Right atrium auricular region (tissue), 2 donors: ENCODE data around the gene WDFY3. TPM values are rescaled to one million over a fixed set of nuclear protein-coding genes. Genes with fewer than 3 reads are reported as not detected.

ENCODE experiments used
- DNase-seq: peaks from one replicate; pipeline ENCODE4 v3.0.0-alpha.2; 2019; ENCODE audit warnings: low spot score
- H3K27ac ChIP-seq, 2 donors: fragments of 200-600 bp; sonication (generic); 1 replicate in 1 of 2; 2 replicates in 1 of 2; pipeline ENCODE4 v1.5.1; 2016 to 2019
- H3K27me3 ChIP-seq, 2 donors: fragments of 200-600 bp; sonication (generic); one replicate each; pipeline versions ENCODE4 v1.5.1 to v1.6.0; 2017 to 2019
- H3K36me3 ChIP-seq: fragments of 200-600 bp; sonication (generic); one replicate; pipeline ENCODE4 v1.5.1; 2016
- H3K4me1 ChIP-seq, 2 donors: fragments of 200-600 bp; sonication (generic); one replicate each; pipeline versions ENCODE4 v1.5.1 to v1.6.0; 2017 to 2019
- H3K4me3 ChIP-seq, 2 donors: fragments of 200-600 bp; sonication (generic); 1 replicate in 1 of 2; 2 replicates in 1 of 2; pipeline ENCODE4 v1.5.1; 2017 to 2019; ENCODE audit warnings: mild to moderate bottlenecking in 1 of 2, moderate library complexity in 1 of 2
- H3K9me3 ChIP-seq, 2 donors: fragments of 200-600 bp; sonication (generic); one replicate each; pipeline ENCODE4 v1.5.1; 2019
- total RNA-seq, 2 donors: library from RNA; depleted of rRNA; stranded (reverse); fragments of >200 nt; gene quantifications; one replicate each; pipeline ENCODE4 v1.1.0, GENCODE V29; 2016
- TF ChIP-seq, protein P1 (sequence below), 2 donors: fragments of 200-600 bp; sonication (generic); IDR thresholded peaks; one replicate each; pipeline ENCODE4 v1.5.1; 2019; ENCODE audit warnings: antibody characterized with exemption in 2 of 2

WDFY3 gene
- total RNA-seq, 2 donors from 2014 or later, result 27.6 to 40.0 TPM

DNA sequence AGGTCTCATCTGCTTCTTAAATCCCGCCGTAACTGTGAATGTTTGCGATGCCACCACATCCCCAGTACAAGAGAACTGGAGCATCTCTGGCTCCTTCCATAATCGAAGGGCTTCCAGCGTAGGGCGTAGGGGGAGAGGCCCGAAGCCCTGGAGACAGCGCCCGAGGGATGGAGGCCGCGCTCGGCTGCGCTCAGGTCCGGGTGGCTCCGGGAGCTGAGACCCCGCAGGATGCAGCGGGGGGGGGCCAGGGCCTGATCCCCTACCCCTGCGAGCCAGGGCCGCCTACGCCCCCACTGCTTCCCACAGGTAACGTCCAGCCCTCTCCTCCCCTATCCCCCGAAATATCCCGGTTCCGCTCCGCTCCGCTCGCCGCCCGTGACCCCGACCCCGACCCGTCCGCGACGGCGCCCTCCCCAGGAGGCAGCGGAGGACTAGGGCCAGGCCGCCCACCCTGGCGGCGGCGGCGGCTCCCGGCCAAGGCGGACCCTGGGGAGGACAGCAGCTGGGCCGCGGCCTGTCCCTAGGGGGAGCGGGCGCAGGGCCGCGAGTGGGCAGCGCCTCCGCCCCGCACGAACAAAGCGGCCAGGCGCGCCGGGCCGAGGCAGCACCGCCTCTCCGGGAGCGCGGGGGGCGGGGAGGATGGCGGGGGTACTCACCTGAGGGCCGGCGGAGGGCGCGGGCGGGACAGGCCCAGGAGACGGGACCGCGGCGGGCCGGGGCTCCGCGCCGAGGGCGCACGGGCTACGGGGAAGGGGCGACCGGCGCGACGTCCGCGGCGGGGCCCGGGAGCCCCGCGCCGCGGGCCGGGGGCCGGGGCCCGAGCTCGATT is 723 bp downstream of the WDFY3 start:
- peak overlapping the region; percentile 93 to 94 for H3K27ac ChIP-seq
- no peaks in the 10 kb centered on the region for H3K27me3 ChIP-seq
- no peaks in the 10 kb centered on the region for H3K9me3 ChIP-seq
- H3K4me3 ChIP-seq, result peak overlapping the region; percentile 88 to 90
- no peaks in the 10 kb centered on the region for H3K36me3 ChIP-seq
- H3K4me1 ChIP-seq, result peaks cover 0 to 18% of the 10 kb centered on the region in 2 donors
- TF ChIP-seq, protein P1, sequence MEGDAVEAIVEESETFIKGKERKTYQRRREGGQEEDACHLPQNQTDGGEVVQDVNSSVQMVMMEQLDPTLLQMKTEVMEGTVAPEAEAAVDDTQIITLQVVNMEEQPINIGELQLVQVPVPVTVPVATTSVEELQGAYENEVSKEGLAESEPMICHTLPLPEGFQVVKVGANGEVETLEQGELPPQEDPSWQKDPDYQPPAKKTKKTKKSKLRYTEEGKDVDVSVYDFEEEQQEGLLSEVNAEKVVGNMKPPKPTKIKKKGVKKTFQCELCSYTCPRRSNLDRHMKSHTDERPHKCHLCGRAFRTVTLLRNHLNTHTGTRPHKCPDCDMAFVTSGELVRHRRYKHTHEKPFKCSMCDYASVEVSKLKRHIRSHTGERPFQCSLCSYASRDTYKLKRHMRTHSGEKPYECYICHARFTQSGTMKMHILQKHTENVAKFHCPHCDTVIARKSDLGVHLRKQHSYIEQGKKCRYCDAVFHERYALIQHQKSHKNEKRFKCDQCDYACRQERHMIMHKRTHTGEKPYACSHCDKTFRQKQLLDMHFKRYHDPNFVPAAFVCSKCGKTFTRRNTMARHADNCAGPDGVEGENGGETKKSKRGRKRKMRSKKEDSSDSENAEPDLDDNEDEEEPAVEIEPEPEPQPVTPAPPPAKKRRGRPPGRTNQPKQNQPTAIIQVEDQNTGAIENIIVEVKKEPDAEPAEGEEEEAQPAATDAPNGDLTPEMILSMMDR (IDR thresholded peaks at IDR 0.05), result peak in 1 of 2 donors; percentile 39
- DNase-seq, result no peak

DNA sequence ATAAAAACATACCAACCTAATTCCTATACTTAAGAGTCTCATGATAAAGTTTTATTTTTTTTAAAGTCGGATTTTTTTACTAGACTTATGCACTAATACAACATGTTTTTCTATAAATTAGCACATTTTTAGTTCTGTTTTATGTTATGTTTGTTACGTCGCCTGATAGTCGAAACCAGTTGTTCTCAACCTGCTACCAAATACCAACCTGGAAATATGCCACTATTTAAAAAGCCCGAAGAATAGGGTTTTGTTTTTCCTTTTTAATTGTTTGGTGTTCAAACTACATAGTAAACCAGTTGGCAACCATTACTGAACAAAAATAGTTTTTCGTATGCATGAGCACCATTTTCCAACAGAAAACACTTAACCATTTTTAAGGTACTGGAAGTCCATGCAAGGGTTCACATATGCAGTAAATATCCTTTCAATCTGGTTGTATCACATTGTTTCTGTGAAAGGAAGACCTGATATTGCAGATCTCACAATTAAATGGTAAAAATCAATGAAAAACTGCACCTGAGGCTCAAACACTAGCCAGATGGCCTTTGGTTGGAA is 1.4 kb downstream of the WDFY3 start:
- no peaks in the 10 kb centered on the region for H3K36me3 ChIP-seq
- peak overlapping the region; percentile 93 to 94 for H3K27ac ChIP-seq
- DNase-seq, result no peak
- TF ChIP-seq, protein P1 (IDR thresholded peaks at IDR 0.05), result no peak
- peak overlapping the region; percentile 88 to 90 for H3K4me3 ChIP-seq
- H3K9me3 ChIP-seq, result no peaks in the 10 kb centered on the region
- peaks cover 0 to 18% of the 10 kb centered on the region in 2 donors for H3K4me1 ChIP-seq
- H3K27me3 ChIP-seq, result no peaks in the 10 kb centered on the region

DNA sequence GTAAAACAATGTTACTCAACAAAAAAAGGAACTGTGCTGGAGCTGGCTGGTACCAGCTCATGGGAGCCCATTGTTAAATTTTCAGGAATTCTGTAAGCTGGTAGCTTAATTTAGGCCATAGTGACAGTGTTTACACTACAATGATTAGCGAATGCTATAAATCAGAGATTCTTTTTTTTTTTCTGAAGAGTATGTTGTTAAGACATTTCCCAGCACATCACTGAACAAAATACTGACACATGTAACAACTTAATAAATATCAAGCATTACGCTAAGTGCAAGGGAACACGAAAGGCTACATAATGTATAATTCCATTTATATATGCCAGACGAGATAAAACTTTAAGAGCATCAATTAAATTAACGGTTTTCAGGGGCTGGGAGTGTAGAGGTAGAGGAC is 4.4 kb downstream of the WDFY3 start:
- TF ChIP-seq, protein P1 (IDR thresholded peaks at IDR 0.05), result no peak
- no peaks in the 10 kb centered on the region for H3K36me3 ChIP-seq
- no peak overlapping the region for H3K27ac ChIP-seq
- no peak for DNase-seq
- no peaks in the 10 kb centered on the region for H3K9me3 ChIP-seq
- H3K4me3 ChIP-seq, result no peak overlapping the region
- no peaks in the 10 kb centered on the region for H3K27me3 ChIP-seq
- peaks cover 0 to 29% of the 10 kb centered on the region in 2 donors for H3K4me1 ChIP-seq

DNA sequence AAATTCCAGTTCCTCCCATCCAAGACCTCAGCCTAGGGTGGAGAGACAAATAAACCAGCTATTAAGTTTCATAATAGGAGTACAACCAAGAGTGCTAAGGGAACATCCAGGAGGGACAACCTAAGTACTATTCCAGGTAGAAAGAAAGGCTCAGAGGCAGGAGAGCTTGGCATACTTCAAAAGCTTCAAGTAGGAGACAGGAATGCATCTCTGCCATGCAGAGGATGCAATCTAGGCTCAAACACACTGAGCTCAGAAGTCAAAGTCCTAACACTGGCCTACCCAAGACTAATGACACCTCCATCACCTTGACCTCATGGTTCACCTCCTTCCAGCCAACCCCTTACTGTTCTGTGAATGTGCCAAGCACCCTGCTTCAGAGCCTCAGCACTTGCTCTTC is 8.1 kb downstream of the WDFY3 start:
- Histone ChIP-seq H3K27me3 (no peaks in the 10 kb centered on the region), H3K9me3 (no peaks in the 10 kb centered on the region), H3K36me3 (no peaks in the 10 kb centered on the region), H3K4me1 (peaks cover 0 to 22% of the 10 kb centered on the region in 2 donors), H3K27ac (no peak overlapping the region), H3K4me3 (no peak overlapping the region)
- TF ChIP-seq, protein P1 (IDR thresholded peaks at IDR 0.05), result no peak
- no peak for DNase-seq

DNA sequence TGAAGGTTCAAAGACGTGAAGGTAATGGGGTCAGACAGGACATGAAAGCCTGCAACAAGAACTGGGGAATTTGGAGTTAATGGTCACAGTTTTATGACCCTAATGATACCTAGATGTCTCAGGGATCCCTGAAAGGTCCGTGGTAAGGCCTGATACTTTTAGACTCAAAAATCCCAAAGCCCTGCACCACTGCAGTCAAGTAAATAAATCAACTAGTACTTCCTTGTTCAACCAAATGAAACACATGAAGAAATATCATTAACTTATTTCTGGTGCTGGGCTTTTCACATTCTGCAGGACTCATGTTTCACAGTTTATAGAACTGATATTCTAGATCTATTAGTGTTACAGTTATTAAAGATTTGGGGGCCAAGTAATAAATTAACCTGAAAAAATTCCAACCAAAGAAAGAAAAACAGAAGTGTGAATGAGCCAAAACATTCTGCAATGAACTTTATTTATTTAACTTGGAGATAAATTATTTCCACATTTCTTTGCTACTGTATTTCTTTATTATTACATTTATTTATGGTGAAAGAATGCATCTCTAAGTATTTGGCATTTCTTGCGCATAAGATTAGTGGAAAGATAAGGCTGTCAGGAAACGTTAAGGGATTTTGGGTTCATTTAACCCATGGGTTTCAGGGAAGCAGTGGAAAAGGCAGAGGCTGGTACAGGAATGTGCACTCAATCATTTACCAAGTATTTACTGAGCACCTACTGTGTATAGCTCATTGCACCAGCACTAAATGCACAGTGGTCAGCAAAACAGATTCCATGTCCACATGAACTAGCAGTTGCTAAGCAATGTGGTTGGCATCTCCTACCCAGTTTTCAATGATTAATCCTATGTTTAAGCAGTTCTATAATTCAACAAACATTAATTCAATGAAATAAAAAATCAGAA is 8.7 kb downstream of the WDFY3 start:
- no peak overlapping the region for H3K27ac ChIP-seq
- TF ChIP-seq, protein P1 (IDR thresholded peaks at IDR 0.05), result no peak

More for the DNA sequence above, 8.7 kb downstream of the WDFY3 start:
- no peak for DNase-seq
- H3K9me3 ChIP-seq, result no peaks in the 10 kb centered on the region
- H3K36me3 ChIP-seq, result no peaks in the 10 kb centered on the region
- H3K27me3 ChIP-seq, result no peaks in the 10 kb centered on the region
- no peak overlapping the region for H3K4me3 ChIP-seq
- peaks cover 0 to 22% of the 10 kb centered on the region in 2 donors for H3K4me1 ChIP-seq
